HepG2 (cell line): ENCODE measurements around the gene RPL5. TPM values are rescaled to one million over a fixed set of nuclear protein-coding genes. Genes with fewer than 3 reads are reported as not detected.

ENCODE experiments used
- CC2D1A ChIP-seq: sonication (generic); formaldehyde crosslinking; IDR thresholded peaks from 2 replicates; pipeline ENCODE4 v1.8.1; 2023; ENCODE audit warnings: mild to moderate bottlenecking, missing genetic modification reagents
- CCDC6 ChIP-seq: sonication (generic); formaldehyde crosslinking; IDR thresholded peaks from 2 replicates; pipeline ENCODE4 v1.8.1; 2022; ENCODE audit warnings: mild to moderate bottlenecking, missing genetic modification reagents, moderate library complexity
- GATAD1 ChIP-seq: IDR thresholded peaks from 2 replicates; pipeline ENCODE4 v1.6.1; 2016; ENCODE audit warnings: missing genetic modification reagents, missing compliant biosample characterization
- KDM2A ChIP-seq: sonication (generic); formaldehyde crosslinking; IDR thresholded peaks from 2 replicates; pipeline ENCODE4 v1.4.0; 2020; ENCODE audit warnings: low read depth, missing genetic modification reagents, borderline replicate concordance
- NFIB ChIP-seq: sonication (generic); formaldehyde crosslinking; IDR thresholded peaks from 2 replicates; pipeline ENCODE4 v1.9.0; 2021; ENCODE audit warnings: missing genetic modification reagents, mild to moderate bottlenecking, borderline replicate concordance
- NFRKB ChIP-seq: fragments of 450-650 bp; IDR thresholded peaks from 2 replicates; pipeline ENCODE4 v1.6.1; 2017
- PLSCR1 ChIP-seq: sonication (generic); formaldehyde crosslinking; IDR thresholded peaks from 2 replicates; pipeline ENCODE4 v1.5.0; 2020; ENCODE audit warnings: missing genetic modification reagents, mild to moderate bottlenecking, borderline replicate concordance
- SRF ChIP-seq: IDR thresholded peaks from 2 replicates; pipeline ENCODE4 v1.6.1; 2011; ENCODE audit warnings: mild to moderate bottlenecking, low read depth, low read length, moderate library complexity
- TIGD3 ChIP-seq: sonication (generic); formaldehyde crosslinking; IDR thresholded peaks from 2 replicates; pipeline ENCODE4 v1.5.1; 2020; ENCODE audit warnings: mild to moderate bottlenecking, missing genetic modification reagents, borderline replicate concordance
- YEATS2 ChIP-seq: sonication (generic); formaldehyde crosslinking; IDR thresholded peaks from 2 replicates; pipeline ENCODE4 v1.4.0; 2020; ENCODE audit warnings: missing genetic modification reagents, borderline replicate concordance
- ZC3H4 ChIP-seq: sonication (generic); formaldehyde crosslinking; IDR thresholded peaks from 2 replicates; pipeline ENCODE4 v1.4.0; 2020; ENCODE audit warnings: missing genetic modification reagents, borderline replicate concordance
- ZNF280B ChIP-seq: sonication (generic); formaldehyde crosslinking; IDR thresholded peaks from 2 replicates; pipeline ENCODE4 v1.5.0; 2020; ENCODE audit warnings: missing genetic modification reagents, mild to moderate bottlenecking, borderline replicate concordance
- ZNF331 ChIP-seq: sonication (generic); formaldehyde crosslinking; IDR thresholded peaks from 2 replicates; pipeline ENCODE4 v1.4.0; 2020; ENCODE audit warnings: missing genetic modification reagents
- ZNF512B ChIP-seq: sonication (generic); formaldehyde crosslinking; IDR thresholded peaks from 2 replicates; pipeline ENCODE4 v1.5.1; 2020; ENCODE audit warnings: missing genetic modification reagents, mild to moderate bottlenecking, borderline replicate concordance
- ZNF687 ChIP-seq: sonication (generic); formaldehyde crosslinking; IDR thresholded peaks from 2 replicates; pipeline ENCODE4 v1.5.1; 2020; ENCODE audit warnings: mild to moderate bottlenecking, missing genetic modification reagents, moderate library complexity
- ZNF7 ChIP-seq: IDR thresholded peaks from 2 replicates; pipeline ENCODE4 v1.6.1; 2016; ENCODE audit warnings: missing biosample characterization, missing genetic modification reagents
- ZNF782 ChIP-seq: sonication (generic); formaldehyde crosslinking; IDR thresholded peaks from 2 replicates; pipeline ENCODE4 v1.4.0; 2020; ENCODE audit warnings: missing genetic modification reagents, mild to moderate bottlenecking, borderline replicate concordance
- polyA plus RNA-seq, 8 experiments: library from polyadenylated mRNA; depleted of rRNA in 3 of 8; stranded (reverse) in 7 of 8; unstranded in 1 of 8; fragments of >200 nt; fragmentation: Illumina TruSeq in 4 of 8; extraction: Trizol in 4 of 8; gene quantifications; 2 replicates each; pipeline versions ENCODE4 v1.2.1 to v1.2.3, GENCODE V29; 2011 to 2016; ENCODE audit warnings: low read depth in 4 of 8, missing spikeins in 1 of 8, mixed read lengths in 1 of 8; ENCODE audit not compliant: insufficient read depth in 1 of 8
- total RNA-seq, 5 experiments: library from RNA; depleted of rRNA; stranded (reverse); fragments of >200 nt; fragmentation: Illumina TruSeq; extraction: Trizol; gene quantifications; 2 replicates each; pipeline ENCODE4 v1.2.3, GENCODE V29; 2016; ENCODE audit warnings: low read depth in 1 of 5

RPL5 gene
- total and polyA plus RNA-seq, 2 of the 13 experiments (the other 11 are each of a cell fraction or from before 2014, with no cell fraction given), result 2,304 to 2,520 TPM

GRCh38 chr1:92784639-92785500 is 47.0 kb upstream of the RPL5 start, which contains the start of gene EVI5 (continued):
- TF ChIP-seq SRF (no peak), PLSCR1 (CRISPR knock-in tag) (peak; percentile 90; the same call in 1 of the 2 replicates), KDM2A (CRISPR knock-in tag) (peak; percentile 87), CCDC6 (peak; percentile 98), YEATS2 (CRISPR knock-in tag) (peak; percentile 88), ZNF512B (CRISPR knock-in tag) (0 out of 2 replicates have a peak, but pooled peaks have one; percentile 64), ZNF782 (CRISPR knock-in tag) (peak; percentile 99), GATAD1 (peak; percentile 55), CC2D1A (CRISPR knock-in tag) (0 out of 2 replicates have a peak, but pooled peaks have one; percentile 59), TIGD3 (CRISPR knock-in tag) (peak; percentile 86; the same call in 1 of the 2 replicates), ZNF331 (CRISPR knock-in tag) (peak; percentile 86), NFRKB (no peak), ZC3H4 (CRISPR knock-in tag) (0 out of 2 replicates have a peak, but pooled peaks have one; percentile 38), ZNF7 (CRISPR knock-in tag) (0 out of 2 replicates have a peak, but pooled peaks have one; percentile 50), ZNF280B (CRISPR knock-in tag) (peak; percentile 98), ZNF687 (CRISPR knock-in tag) (peak; percentile 100), NFIB (CRISPR knock-in tag) (peak; percentile 92; the same call in 1 of the 2 replicates)
